Calu3 (cell line): ENCODE measurements around the gene TFB1M. TPM values are rescaled to one million over a fixed set of nuclear protein-coding genes. Genes with fewer than 3 reads are reported as not detected.
A peak's percentile ranks its signal among the peaks of the same experiment; 100 is the strongest.

Experiments
- BruUV-seq: library from RNA; stranded (reverse); fragments of 400-500 nt; replicated peaks from 2 replicates; lab custom pipeline; 2021; lab: Mats Ljungman, UMichigan
- CTCF ChIA-PET: fragments of 300-600 bp; sonication (Branson Sonifier 250); formaldehyde crosslinking; loops from one replicate; lab custom pipeline; 2022; ENCODE audit warnings: antibody characterized with exemption; lab: Charles Lee
- DNase-seq: peaks from one replicate; pipeline ENCODE4 v3.0.0; 2022
- H3K27ac Mint-ChIP-seq: one replicate; pipeline ENCODE4 v1.8.0; 2022; ENCODE audit warnings: mixed read lengths; ENCODE audit not compliant: unreplicated experiment
- H3K27me3 Mint-ChIP-seq: one replicate; pipeline ENCODE4 v1.8.0; 2022; ENCODE audit warnings: mixed read lengths; ENCODE audit not compliant: unreplicated experiment
- H3K36me3 Mint-ChIP-seq: one replicate; pipeline ENCODE4 v1.8.0; 2022; ENCODE audit warnings: mild to moderate bottlenecking, moderate library complexity, mixed read lengths; ENCODE audit not compliant: insufficient read depth, unreplicated experiment
- H3K4me1 Mint-ChIP-seq: one replicate; pipeline ENCODE4 v1.8.0; 2022; ENCODE audit warnings: mild to moderate bottlenecking, low read depth, mixed read lengths; ENCODE audit not compliant: unreplicated experiment
- H3K4me3 Mint-ChIP-seq: one replicate; pipeline ENCODE4 v1.8.0; 2022; ENCODE audit warnings: mild to moderate bottlenecking, low read depth, moderate library complexity, mixed read lengths; ENCODE audit not compliant: unreplicated experiment
- H3K9me3 Mint-ChIP-seq: one replicate; pipeline ENCODE4 v1.8.0; 2022; ENCODE audit warnings: low read depth, mixed read lengths; ENCODE audit not compliant: unreplicated experiment
- intact Hi-C: fragments of 100-400 bp; cut with micrococcal nuclease; formaldehyde crosslinking; loops from one replicate; pipeline ENCODE4 v1.10.0; 2022; ENCODE audit not compliant: unreplicated experiment
- total RNA-seq: library from RNA; stranded (reverse); gene quantifications from 2 replicates; pipeline ENCODE4 v1.2.3, GENCODE V29; 2022
- TF ChIP-seq, protein P1 (sequence below): fragments of 200-600 bp; IDR thresholded peaks from one replicate; pipeline ENCODE4 v1.8.0; 2022; ENCODE audit warnings: antibody characterized with exemption; ENCODE audit not compliant: unreplicated experiment

The TFB1M gene
- total RNA-seq, 1 experiment from 2014 or later = 27.4 TPM

DNA sequence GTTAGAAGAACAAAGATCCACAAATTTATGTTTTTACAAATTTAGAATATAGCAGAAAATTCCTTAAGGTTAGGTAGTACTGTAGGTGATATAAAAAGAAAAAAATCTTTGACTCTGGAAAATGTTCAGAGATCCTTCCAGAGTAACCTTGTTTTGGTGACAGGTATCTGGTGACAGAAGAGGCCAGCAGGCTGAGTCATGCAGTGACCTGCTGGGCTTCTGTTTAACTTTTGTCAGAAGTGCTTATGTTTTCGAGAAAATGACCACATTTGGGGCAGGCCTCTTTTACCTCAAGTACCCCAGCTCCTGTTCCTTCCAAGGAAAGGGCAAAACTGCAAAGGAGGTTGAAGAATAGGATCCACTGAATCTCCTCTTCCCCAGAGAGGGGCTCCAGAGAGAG is 60.9 kb downstream of the TFB1M start:
- peaks cover 28% of the 10 kb centered on the region for H3K36me3 Mint-ChIP-seq
- CTCF ChIA-PET = no interaction called here
- TF ChIP-seq, protein P1, sequence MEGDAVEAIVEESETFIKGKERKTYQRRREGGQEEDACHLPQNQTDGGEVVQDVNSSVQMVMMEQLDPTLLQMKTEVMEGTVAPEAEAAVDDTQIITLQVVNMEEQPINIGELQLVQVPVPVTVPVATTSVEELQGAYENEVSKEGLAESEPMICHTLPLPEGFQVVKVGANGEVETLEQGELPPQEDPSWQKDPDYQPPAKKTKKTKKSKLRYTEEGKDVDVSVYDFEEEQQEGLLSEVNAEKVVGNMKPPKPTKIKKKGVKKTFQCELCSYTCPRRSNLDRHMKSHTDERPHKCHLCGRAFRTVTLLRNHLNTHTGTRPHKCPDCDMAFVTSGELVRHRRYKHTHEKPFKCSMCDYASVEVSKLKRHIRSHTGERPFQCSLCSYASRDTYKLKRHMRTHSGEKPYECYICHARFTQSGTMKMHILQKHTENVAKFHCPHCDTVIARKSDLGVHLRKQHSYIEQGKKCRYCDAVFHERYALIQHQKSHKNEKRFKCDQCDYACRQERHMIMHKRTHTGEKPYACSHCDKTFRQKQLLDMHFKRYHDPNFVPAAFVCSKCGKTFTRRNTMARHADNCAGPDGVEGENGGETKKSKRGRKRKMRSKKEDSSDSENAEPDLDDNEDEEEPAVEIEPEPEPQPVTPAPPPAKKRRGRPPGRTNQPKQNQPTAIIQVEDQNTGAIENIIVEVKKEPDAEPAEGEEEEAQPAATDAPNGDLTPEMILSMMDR = no peak
- BruUV-seq = no TSS peak
- no peak overlapping the region for H3K4me3 Mint-ChIP-seq
- intact Hi-C loops = no loop called here
- no peaks in the 10 kb centered on the region for H3K9me3 Mint-ChIP-seq
- DNase-seq = no peak
- H3K4me1 Mint-ChIP-seq = no peaks in the 10 kb centered on the region
- H3K27ac Mint-ChIP-seq = no peak overlapping the region
- no peaks in the 10 kb centered on the region for H3K27me3 Mint-ChIP-seq

DNA sequence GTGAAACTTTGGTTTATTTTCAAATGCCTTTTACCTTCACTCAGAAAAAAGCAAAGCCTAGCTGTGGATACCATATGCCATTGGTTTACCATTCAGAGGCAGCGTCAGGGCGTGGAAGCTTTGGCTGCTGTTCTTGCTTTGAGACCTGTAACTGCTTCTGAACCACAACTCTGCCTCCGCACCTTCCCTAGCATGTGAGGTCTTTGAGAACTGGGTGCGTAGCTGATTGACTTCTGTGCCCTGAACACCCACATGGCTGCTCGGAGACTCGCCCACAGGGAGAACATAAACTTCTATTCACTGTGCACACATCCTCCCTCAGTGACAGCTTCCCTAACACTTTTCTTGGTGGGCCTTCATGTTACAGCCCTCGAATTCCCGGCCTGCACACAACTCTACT is 61.7 kb downstream of the TFB1M start:
- DNase-seq = no peak

DNA sequence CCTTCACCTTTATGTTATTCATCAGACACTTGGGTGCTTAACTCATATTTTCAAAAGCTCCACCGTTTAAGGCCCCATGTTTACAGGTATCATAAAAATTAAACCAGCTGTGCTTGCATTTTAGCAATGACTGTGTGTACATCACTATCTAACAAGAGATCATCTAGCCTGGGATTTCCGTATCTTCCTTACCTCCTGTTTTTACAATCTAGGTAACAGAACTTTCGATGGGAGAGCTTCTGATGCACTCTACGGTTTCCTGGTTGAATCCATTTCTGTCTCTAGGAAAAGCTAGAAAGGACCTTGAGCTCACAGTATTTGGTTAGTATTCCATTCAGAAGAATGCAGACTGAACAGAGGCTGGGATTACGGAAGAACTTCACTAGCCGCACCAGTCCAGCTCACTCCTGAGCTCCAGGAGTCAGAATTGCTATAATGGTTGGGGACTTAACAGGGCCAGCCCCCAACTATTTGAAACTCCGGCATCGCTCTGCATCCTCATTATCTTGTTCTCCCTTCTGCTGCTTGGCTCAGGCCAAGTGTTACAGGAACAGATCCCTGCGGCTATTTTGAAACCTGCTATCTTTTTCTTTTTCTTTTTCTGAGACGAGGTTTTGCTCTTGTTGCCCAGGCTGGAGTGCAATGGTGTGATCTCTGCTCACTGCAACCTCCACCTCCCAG is 63.4 kb downstream of the TFB1M start:
- CTCF ChIA-PET = interaction anchor here (0.6 to 1.0 kb wide), 2 partner anchors 53 to 73 kb away, joined by 3 to 4 read pairs; no protein-coding TSS in a partner anchor
- no peak for DNase-seq
- TF ChIP-seq, protein P1 = no peak
- BruUV-seq = no TSS peak
- Mint-ChIP-seq H3K9me3 (no peaks in the 10 kb centered on the region), H3K4me1 (no peaks in the 10 kb centered on the region), H3K27me3 (no peaks in the 10 kb centered on the region), H3K27ac (no peak overlapping the region), H3K4me3 (no peak overlapping the region), H3K36me3 (peaks cover 18% of the 10 kb centered on the region)
- intact Hi-C loops = no loop called here

More for the DNA sequence above, 61.7 kb downstream of the TFB1M start:
- Mint-ChIP-seq H3K4me1 (no peaks in the 10 kb centered on the region), H3K36me3 (peaks cover 26% of the 10 kb centered on the region), H3K27ac (no peak overlapping the region), H3K4me3 (no peak overlapping the region), H3K27me3 (no peaks in the 10 kb centered on the region), H3K9me3 (no peaks in the 10 kb centered on the region)
- TF ChIP-seq, protein P1 = no peak
- intact Hi-C loops = no loop called here
- BruUV-seq = no TSS peak
- CTCF ChIA-PET = no interaction called here

DNA sequence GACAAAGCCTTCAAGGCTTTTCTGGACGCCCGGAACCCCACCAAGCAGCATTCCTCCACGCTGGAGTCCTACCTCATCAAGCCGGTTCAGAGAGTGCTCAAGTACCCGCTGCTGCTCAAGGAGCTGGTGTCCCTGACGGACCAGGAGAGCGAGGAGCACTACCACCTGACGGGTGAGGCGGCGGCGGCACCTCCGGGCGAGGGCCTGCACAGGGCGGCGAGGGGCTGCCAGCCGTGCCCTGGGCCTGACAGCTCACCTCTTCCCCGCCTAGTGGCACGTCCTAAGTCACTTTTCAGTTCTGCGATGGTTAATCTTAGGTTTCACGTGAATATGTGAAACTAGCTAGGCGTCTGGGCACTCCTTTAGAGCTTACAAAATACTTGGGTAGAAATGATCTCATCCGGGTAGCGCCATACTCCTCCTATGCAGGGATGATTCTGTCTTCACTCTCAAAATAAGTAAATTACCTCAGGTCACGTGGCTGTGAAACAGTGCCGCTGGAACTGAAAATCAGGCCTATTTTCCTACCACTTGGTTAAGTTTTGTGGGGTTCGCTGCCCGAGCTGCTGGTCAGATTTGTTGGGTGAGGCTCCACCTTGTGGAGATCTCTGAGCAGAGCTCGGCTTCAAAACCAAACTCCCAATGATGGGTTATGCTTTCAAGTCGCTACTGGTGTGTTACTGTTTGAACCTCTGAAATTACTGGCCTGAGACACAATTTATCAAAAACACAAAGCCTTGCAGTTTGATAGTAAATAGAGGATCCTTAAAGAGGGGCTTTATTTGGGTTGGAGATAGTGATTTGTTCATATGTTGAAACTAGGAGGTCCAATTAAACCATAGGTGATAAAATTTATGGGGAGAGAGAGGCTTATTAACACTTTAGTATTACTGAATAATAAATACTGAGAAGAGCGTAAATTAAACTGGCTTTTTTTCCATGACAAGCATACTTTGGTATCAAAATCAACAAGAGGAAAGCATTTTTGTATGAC is 66.0 kb downstream of the TFB1M start:
- Mint-ChIP-seq H3K36me3 (peaks cover 22% of the 10 kb centered on the region), H3K27ac (no peak overlapping the region), H3K27me3 (no peaks in the 10 kb centered on the region), H3K4me1 (no peaks in the 10 kb centered on the region), H3K9me3 (no peaks in the 10 kb centered on the region), H3K4me3 (no peak overlapping the region)
- peak; percentile 16 for DNase-seq
- intact Hi-C loops = loop anchor here (1.0 to 2.0 kb wide), 2 partner anchors 71 to 320 kb away; no protein-coding TSS in a partner anchor
- BruUV-seq = no TSS peak
- CTCF ChIA-PET = interaction anchor here (1.2 kb wide), 1 partner anchor 71 kb away, joined by 12 read pairs; no protein-coding TSS in a partner anchor
- TF ChIP-seq, protein P1 = peak; percentile 34
